WTC11 (cell line): ENCODE results near the gene LTBP3.

Experiments used
- CBFB ChIP-seq: sonication (generic); formaldehyde crosslinking; IDR thresholded peaks from 2 replicates; pipeline ENCODE4 v1.8.1; 2022; ENCODE audit warnings: mild to moderate bottlenecking, low read depth, missing genetic modification reagents
- NR1H2 ChIP-seq: sonication (generic); formaldehyde crosslinking; IDR thresholded peaks from 2 replicates; pipeline ENCODE4 v1.9.0; 2021; ENCODE audit warnings: mild to moderate bottlenecking, moderate library complexity, missing genetic modification reagents
- SP1 ChIP-seq: sonication (generic); formaldehyde crosslinking; conservative IDR thresholded peaks from 2 replicates; pipeline ENCODE4 v1.8.1; 2022; ENCODE audit warnings: missing genetic modification reagents
- TP53 ChIP-seq: sonication (generic); formaldehyde crosslinking; IDR thresholded peaks from 2 replicates; pipeline ENCODE4 v1.8.1; 2023; ENCODE audit warnings: mild to moderate bottlenecking, missing genetic modification reagents
- TF ChIP-seq, protein P1 (sequence below): fragments of 200-600 bp; IDR thresholded peaks from 2 replicates; pipeline ENCODE4 v1.8.0; 2022; ENCODE audit warnings: antibody characterized with exemption
- TF ChIP-seq, protein P2 (sequence below): sonication (generic); formaldehyde crosslinking; IDR thresholded peaks from 2 replicates; pipeline ENCODE4 v1.8.1; 2022; ENCODE audit warnings: low read depth, mild to moderate bottlenecking, moderate library complexity, missing genetic modification reagents, borderline replicate concordance
- TF ChIP-seq, protein P3 (sequence below): sonication (generic); formaldehyde crosslinking; IDR thresholded peaks from 2 replicates; pipeline ENCODE4 v1.8.1; 2022; ENCODE audit warnings: low read depth, missing genetic modification reagents, borderline replicate concordance
- TF ChIP-seq, protein P4 (sequence below): sonication (generic); formaldehyde crosslinking; IDR thresholded peaks from 2 replicates; pipeline ENCODE4 v1.8.1; 2022; ENCODE audit warnings: mild to moderate bottlenecking, moderate library complexity, missing genetic modification reagents
- TF ChIP-seq, protein P5 (sequence below): sonication (generic); formaldehyde crosslinking; conservative IDR thresholded peaks from 2 replicates; pipeline ENCODE4 v1.8.1; 2023; ENCODE audit warnings: mild to moderate bottlenecking, low read depth, missing genetic modification reagents, moderate library complexity

DNA sequence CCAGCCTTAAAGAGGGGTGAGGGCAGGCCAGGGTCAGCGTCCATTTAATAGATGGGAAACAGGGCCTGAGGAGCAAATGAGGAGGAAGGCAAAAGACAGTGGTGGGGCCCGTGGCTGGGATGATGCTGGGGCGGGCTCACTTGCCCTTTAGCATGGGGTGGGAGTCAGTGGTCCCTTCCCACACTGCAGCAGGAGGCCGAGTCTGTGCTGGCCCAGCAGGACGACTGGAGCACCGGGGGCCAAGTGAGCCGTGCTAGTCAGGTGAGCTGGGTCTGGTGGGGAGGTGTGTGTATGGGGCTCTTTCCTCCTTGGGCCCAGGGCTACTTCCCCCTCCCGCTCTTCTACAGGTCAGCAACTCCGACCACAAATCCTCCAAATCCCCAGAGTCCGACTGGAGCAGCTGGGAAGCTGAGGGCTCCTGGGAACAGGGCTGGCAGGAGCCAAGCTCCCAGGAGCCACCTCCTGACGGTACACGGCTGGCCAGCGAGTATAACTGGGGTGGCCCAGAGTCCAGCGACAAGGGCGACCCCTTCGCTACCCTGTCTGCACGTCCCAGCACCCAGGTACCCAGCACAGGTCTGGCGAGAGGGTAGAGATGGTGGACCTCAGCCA, 20.4 kb downstream of the LTBP3 start:
- TF ChIP-seq, protein P1, sequence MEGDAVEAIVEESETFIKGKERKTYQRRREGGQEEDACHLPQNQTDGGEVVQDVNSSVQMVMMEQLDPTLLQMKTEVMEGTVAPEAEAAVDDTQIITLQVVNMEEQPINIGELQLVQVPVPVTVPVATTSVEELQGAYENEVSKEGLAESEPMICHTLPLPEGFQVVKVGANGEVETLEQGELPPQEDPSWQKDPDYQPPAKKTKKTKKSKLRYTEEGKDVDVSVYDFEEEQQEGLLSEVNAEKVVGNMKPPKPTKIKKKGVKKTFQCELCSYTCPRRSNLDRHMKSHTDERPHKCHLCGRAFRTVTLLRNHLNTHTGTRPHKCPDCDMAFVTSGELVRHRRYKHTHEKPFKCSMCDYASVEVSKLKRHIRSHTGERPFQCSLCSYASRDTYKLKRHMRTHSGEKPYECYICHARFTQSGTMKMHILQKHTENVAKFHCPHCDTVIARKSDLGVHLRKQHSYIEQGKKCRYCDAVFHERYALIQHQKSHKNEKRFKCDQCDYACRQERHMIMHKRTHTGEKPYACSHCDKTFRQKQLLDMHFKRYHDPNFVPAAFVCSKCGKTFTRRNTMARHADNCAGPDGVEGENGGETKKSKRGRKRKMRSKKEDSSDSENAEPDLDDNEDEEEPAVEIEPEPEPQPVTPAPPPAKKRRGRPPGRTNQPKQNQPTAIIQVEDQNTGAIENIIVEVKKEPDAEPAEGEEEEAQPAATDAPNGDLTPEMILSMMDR: no peak
- no peak for TF ChIP-seq TP53 (CRISPR knock-in tag)
- TF ChIP-seq, protein P2, sequence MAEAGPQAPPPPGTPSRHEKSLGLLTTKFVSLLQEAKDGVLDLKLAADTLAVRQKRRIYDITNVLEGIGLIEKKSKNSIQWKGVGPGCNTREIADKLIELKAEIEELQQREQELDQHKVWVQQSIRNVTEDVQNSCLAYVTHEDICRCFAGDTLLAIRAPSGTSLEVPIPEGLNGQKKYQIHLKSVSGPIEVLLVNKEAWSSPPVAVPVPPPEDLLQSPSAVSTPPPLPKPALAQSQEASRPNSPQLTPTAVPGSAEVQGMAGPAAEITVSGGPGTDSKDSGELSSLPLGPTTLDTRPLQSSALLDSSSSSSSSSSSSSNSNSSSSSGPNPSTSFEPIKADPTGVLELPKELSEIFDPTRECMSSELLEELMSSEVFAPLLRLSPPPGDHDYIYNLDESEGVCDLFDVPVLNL: no peak
- TF ChIP-seq NR1H2 (CRISPR knock-in tag): no peak
- TF ChIP-seq, protein P3, sequence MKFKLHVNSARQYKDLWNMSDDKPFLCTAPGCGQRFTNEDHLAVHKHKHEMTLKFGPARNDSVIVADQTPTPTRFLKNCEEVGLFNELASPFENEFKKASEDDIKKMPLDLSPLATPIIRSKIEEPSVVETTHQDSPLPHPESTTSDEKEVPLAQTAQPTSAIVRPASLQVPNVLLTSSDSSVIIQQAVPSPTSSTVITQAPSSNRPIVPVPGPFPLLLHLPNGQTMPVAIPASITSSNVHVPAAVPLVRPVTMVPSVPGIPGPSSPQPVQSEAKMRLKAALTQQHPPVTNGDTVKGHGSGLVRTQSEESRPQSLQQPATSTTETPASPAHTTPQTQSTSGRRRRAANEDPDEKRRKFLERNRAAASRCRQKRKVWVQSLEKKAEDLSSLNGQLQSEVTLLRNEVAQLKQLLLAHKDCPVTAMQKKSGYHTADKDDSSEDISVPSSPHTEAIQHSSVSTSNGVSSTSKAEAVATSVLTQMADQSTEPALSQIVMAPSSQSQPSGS (CRISPR knock-in tag): no peak
- no peak for TF ChIP-seq SP1 (CRISPR knock-in tag)
- TF ChIP-seq, protein P4, sequence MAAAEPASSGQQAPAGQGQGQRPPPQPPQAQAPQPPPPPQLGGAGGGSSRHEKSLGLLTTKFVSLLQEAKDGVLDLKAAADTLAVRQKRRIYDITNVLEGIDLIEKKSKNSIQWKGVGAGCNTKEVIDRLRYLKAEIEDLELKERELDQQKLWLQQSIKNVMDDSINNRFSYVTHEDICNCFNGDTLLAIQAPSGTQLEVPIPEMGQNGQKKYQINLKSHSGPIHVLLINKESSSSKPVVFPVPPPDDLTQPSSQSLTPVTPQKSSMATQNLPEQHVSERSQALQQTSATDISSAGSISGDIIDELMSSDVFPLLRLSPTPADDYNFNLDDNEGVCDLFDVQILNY: no peak
- no peak for TF ChIP-seq CBFB
- TF ChIP-seq, protein P5, sequence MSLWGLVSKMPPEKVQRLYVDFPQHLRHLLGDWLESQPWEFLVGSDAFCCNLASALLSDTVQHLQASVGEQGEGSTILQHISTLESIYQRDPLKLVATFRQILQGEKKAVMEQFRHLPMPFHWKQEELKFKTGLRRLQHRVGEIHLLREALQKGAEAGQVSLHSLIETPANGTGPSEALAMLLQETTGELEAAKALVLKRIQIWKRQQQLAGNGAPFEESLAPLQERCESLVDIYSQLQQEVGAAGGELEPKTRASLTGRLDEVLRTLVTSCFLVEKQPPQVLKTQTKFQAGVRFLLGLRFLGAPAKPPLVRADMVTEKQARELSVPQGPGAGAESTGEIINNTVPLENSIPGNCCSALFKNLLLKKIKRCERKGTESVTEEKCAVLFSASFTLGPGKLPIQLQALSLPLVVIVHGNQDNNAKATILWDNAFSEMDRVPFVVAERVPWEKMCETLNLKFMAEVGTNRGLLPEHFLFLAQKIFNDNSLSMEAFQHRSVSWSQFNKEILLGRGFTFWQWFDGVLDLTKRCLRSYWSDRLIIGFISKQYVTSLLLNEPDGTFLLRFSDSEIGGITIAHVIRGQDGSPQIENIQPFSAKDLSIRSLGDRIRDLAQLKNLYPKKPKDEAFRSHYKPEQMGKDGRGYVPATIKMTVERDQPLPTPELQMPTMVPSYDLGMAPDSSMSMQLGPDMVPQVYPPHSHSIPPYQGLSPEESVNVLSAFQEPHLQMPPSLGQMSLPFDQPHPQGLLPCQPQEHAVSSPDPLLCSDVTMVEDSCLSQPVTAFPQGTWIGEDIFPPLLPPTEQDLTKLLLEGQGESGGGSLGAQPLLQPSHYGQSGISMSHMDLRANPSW (CRISPR knock-in tag): no peak
